ENCODE data around the gene DTD2.

Gene DTD2

DNA sequence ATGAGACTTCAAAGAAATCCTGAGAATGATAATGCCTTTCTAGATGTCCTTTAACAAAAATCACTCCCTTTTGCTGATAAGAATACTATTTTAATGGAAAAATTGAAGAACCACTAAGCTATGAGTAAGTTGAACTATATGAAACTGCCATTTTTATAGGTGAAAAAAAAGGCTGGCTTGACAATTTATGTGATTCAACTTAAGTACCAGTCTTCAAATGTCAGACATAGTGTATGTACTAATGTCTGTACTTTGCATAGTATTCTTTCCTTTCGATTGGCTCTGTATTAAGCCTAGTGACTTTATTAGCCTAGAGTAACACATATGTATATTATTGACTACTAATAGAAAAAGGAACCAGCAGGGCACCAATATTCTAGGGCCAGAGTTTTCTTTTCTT is 48.9 kb downstream of the DTD2 start:
- DNase-seq (ENCODE audit: low read depth in 2 of 3, low spot score in 2 of 3): no peak

DNA sequence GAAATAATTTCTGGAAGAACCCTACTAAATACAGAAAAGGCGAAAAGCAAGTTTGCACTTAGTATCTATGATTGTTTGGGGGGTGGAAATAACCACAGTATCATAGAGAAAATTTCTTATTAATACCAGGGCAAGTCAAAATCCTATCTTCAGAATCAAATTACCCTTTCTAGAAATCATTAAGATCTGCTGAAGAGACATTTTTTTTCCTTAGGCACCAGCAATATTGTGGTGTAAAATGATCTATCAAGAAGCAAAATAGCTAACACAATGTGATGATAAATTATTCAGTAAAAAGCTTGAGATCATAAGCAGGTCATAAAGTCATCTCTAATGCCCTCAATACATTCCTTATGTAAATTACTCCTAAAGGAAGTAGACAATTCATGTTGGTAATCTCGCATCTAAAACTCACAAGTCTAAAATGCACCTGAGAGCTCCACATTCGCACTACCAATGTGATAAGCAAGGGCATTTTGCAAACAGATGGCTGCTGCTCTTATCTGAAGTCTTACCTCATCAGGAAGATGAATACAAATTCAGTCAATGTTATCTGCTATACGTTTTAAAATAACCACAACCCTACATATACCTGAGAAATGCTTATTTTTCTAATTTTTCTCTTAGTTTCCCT is 51.6 kb downstream of the DTD2 start:
- DNase-seq (ENCODE audit: low read depth in 2 of 3, low spot score in 2 of 3): no peak

DNA sequence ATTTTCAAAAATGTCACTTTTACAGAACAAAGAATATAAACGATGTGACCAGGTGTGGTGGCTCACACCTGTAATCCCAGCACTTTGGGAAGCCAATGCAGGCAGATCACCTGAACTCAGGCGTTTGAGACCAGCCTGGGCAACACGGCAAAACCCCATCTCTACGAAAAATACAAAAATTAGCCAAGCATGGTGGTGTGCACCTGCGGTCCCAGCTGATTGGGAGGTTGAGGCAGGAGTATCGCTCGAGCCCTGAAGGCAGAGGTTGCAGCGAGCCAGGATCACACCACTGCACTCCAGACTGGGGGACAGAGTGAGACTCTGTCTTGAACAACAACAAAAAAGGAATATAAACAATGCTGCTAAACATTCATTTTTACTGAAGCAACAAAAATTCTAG is 52.2 kb downstream of the DTD2 start:
- DNase-seq (ENCODE audit: low read depth in 2 of 3, low spot score in 2 of 3): no peak

DNA sequence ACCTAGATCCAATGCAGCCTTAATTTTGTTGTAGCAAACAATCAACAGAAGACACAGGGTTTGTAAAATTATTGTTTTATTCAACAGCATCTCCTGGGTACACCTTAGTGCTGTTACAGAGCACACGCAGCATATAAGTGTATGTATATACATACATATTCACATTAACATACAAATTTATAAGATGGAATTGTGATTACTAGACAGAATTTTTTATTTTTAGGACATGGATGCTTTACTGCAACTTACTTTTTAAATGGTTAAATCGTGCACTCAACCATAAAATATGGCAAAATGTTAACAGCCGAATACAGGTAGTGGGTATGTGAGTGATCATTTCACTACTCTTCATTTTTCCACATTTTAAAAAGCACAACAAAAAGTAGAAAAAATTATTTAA is 53.6 kb downstream of the DTD2 start:
- no peak for DNase-seq (ENCODE audit: low read depth in 2 of 3, low spot score in 2 of 3)

DNA sequence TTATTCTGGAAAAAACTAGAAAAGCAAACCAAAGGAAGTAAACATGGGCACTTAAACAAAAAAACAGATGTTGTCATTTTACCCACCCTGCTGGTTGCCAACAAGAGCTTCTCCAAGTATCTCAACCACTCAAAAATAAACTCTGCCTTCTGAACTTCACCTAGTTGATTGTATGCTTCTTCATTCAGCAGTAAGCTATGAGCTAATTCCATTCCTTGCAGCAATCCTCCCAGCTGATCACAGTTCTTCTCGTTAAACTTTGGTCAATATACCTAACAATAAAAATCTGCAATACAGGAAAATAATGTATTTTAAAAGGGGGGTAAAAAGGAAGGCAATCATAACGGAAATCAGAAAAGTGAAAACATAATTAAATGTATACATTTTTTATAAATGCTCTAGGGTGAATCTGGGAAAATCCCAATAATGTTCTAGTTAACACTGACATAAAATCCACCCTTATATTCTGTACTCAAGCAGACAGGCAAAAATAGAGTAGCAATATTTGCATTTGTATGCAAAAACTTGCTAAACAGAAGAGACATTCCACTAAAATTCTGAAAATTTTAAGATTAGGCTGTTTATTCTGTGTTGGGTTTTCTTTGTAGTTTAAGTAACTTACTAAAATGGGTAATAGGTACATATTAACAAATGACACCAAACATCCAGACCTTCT is 54.4 kb downstream of the DTD2 start:
- DNase-seq (ENCODE audit: low read depth in 2 of 3, low spot score in 2 of 3): no peak

DNA sequence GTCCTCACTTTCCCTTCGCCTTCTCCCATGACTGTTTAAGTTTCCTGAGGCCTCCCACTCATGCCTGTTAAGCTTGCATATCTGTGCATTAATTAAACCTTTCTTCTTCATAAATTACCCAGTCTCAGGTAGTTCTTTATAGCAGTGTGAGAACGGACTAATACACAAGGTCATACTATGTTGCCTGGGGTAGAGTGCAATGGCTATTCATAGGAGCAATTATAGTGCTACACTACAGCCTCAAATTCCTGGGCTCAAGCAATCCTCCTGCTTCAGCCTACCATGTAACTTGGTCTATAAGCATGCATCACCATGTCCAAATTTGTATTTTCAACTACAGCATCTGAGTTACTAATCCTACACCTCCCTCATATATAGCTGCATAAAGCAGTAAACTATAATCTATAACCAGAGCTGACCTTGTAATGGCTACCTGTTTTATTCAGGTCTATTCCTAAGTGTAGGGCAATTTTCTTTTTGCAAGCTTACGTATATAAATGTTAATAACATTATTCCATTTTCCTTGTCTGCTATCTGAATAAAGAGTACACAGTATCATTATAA is 55.9 kb downstream of the DTD2 start:
- DNase-seq (ENCODE audit: low read depth in 2 of 3, low spot score in 2 of 3): no peak

DNA sequence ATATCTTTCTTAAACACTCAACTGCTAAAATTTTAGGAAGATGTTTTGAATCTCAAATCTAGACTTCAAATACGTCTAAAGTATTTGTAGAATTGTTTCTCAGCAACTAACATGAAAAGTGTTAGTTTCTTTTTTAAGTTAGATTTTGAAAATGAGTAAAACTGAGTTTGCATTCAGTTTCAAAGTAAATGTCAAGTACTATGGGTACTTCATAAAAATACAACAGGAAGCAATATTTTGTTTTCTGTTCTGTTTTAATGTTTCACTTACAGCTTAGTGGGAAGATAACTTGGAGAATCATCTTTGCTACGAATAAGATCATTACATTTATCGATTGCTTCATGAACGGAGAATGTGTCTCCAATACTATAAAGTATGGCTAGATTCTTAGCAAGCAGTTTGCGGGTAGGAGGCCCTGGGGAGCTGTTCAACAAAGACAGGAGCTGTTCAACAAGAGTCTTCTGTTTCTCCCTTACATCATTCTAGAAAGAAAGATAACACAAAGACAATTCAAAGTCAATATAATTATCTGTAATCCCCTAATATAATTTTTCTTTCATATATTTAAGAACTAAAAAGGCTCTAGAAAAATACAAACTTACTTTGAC is 57.2 kb downstream of the DTD2 start:
- DNase-seq (ENCODE audit: low read depth in 2 of 3, low spot score in 2 of 3): no peak

All from activated CD8-positive, alpha-beta memory T cell treated with anti-CD3 and anti-CD28 coated beads for 48 hours (primary cell).